ENCODE measurements around the gene PXDN. TPM values are rescaled to one million over a fixed set of nuclear protein-coding genes. Genes with fewer than 3 reads are reported as not detected.

The PXDN gene
- total and polyA plus RNA-seq, 9 of the 15 experiments (the other 6 are each of a cell fraction or from before 2014, with no cell fraction given): 0.49 TPM; not detected in 8

GRCh38 chr2:1603521-1603920, 140.8 kb downstream of the PXDN start:
- Histone ChIP-seq H3K4me2 (ENCODE audit: insufficient read depth, low read length) (no peak overlapping the region), H3K36me3 (ENCODE audit: control insufficient read depth, insufficient read depth, low read length) (no peaks in the 10 kb centered on the region), H3K27me3 (ENCODE audit: control insufficient read depth in 2 of 2, insufficient read depth in 2 of 2, low read length in 2 of 2) (peaks cover 0 to 49% of the 10 kb centered on the region in 2 experiments; a peak in 2 of 5 replicates), H3K27ac (ENCODE audit: extremely low read depth, low read depth, low read length) (no peak overlapping the region), H3K79me2 (ENCODE audit: control insufficient read depth, insufficient read depth, low read length) (no peaks in the 10 kb centered on the region), H3K9ac (ENCODE audit: insufficient read depth in 1 of 2, low read depth in 2 of 2, low read length in 2 of 2) (no peak overlapping the region), H2AFZ (ENCODE audit: low read depth, low read length) (no peak overlapping the region), H3K4me3 (no peak overlapping the region), H3K4me1 (replicated peaks in 1 of 2; ENCODE audit: control insufficient read depth in 2 of 2, insufficient read depth in 2 of 2, low read length in 2 of 2) (peaks cover 0 to 4% of the 10 kb centered on the region in 2 experiments; a peak in 1 of 5 replicates), H4K20me1 (replicated peaks; ENCODE audit: control insufficient read depth, insufficient read depth, low read length) (no peaks in the 10 kb centered on the region; the same call in 1 of the 2 replicates), H3K9me1 (ENCODE audit: control insufficient read depth, insufficient read depth, low read length) (peaks cover 4% of the 10 kb centered on the region), H3K9me3 (replicated peaks; ENCODE audit: control insufficient read depth, insufficient read depth, low read depth, low read length) (no peaks in the 10 kb centered on the region)
- CTCF ChIA-PET (ENCODE audit: low intra/inter-chr PET ratio): no interaction called here
- BruUV-seq (replicated peaks): no TSS peak
- FAIRE-seq: no peak
- POLR2A ChIA-PET: no interaction called here
- intact Hi-C loops (cut with micrococcal nuclease) (no loop called here), in situ Hi-C loops (cut with MboI) (no loop called here)
- no peak for ATAC-seq
- DNase-seq (ENCODE audit: extremely low read depth in 1 of 4, low spot score in 3 of 4): no peak
- 2% methylated on average over 14 of the region's 15 CpGs for WGBS (ENCODE audit: insufficient coverage, low coverage, missing lambda C conversion rate)
- TF ChIP-seq ZBTB34 (CRISPR knock-in tag; IDR thresholded peaks at IDR 0.05) (no peak), ZBTB5 (IDR thresholded peaks at IDR 0.05) (no peak), ASH1L (IDR thresholded peaks at IDR 0.05; ENCODE audit: borderline replicate concordance, low read depth, partially characterized antibody) (no peak), MEF2D (tag; conservative IDR thresholded peaks at IDR 0.05; ENCODE audit: low read depth) (no peak), DACH1 (IDR thresholded peaks at IDR 0.05; ENCODE audit: partially characterized antibody) (no peak), NFYB (IDR thresholded peaks at IDR 0.05; ENCODE audit: extremely low read depth, insufficient read length) (no peak), FIP1L1 (IDR thresholded peaks at IDR 0.05; ENCODE audit: low read depth, low read length, poor library complexity, severe bottlenecking) (no peak), ZNF764 (CRISPR knock-in tag; IDR thresholded peaks at IDR 0.05; ENCODE audit: low read depth) (no peak), PRMT5 (CRISPR knock-in tag; IDR thresholded peaks at IDR 0.05) (no peak), AFF1 (IDR thresholded peaks at IDR 0.05; ENCODE audit: low read depth in 1 of 2, partially characterized antibody in 2 of 2) (no peak), ZNF174 (CRISPR knock-in tag; IDR thresholded peaks at IDR 0.05) (no peak), BRCA1 (IDR thresholded peaks at IDR 0.05) (no peak), BRCA1 (CRISPR knock-in tag; IDR thresholded peaks at IDR 0.05) (no peak), HOMEZ (CRISPR knock-in tag; IDR thresholded peaks at IDR 0.05) (no peak)

All from K562 (cell line).